B cell (primary cell): ENCODE results near the gene GNPDA2. TPM values are rescaled to one million over a fixed set of nuclear protein-coding genes. Genes with fewer than 3 reads are reported as not detected.

ENCODE experiments used
- ATAC-seq: fragments of 200-7000 bp; cut with Tn5 transposase; one replicate; pipeline ENCODE4 v1.10.0; 2021; ENCODE audit warnings: low read depth, mild to moderate bottlenecking, moderate number of reproducible peaks, moderate library complexity
- CTCF ChIA-PET: fragments of 350-600 bp; sonication (Branson Sonifier 250); formaldehyde crosslinking; loops from one replicate; lab custom pipeline; 2021; ENCODE audit warnings: antibody characterized with exemption, inconsistent platforms; lab: Charles Lee
- POLR2A ChIA-PET: fragments of 350-600 bp; sonication (Branson Sonifier 250); formaldehyde crosslinking; loops from one replicate; lab custom pipeline; 2021; ENCODE audit warnings: antibody characterized with exemption; lab: Charles Lee
- DNase-seq: peaks from one replicate; pipeline ENCODE4 v3.0.0; 2013
- H2AFZ ChIP-seq: 2 replicates; pipeline ENCODE4 v1.6.1; 2012; ENCODE audit warnings: mild to moderate bottlenecking, low read depth, low read length; ENCODE audit not compliant: insufficient read depth, poor library complexity, severe bottlenecking
- H3K27ac ChIP-seq, 2 donors: 1 replicate in 1 of 2; 2 replicates in 1 of 2; pipeline ENCODE4 v1.5.1; 2012 to 2013; ENCODE audit warnings: low read length in 2 of 2, mild to moderate bottlenecking in 2 of 2, moderate library complexity in 1 of 2
- H3K27me3 ChIP-seq, 4 experiments: fragments of 200-600 bp in 1 of 4; sonication (generic) in 1 of 4; replicated peaks in 1 of 4; 1 replicate in 2 of 4; 2 replicates in 2 of 4; pipeline versions ENCODE4 v1.6.1 to v1.7.0; 2013 to 2016; ENCODE audit warnings: low read length in 3 of 4, mild to moderate bottlenecking in 2 of 4, mixed read lengths in 1 of 4, moderate library complexity in 1 of 4; ENCODE audit not compliant: insufficient read depth in 4 of 4, control insufficient read depth in 3 of 4; ENCODE audit errors: control extremely low read depth in 1 of 4
- H3K36me3 ChIP-seq, 2 experiments: replicated peaks in 1 of 2; 1 replicate in 1 of 2; 2 replicates in 1 of 2; pipeline versions ENCODE4 v1.6.1 to v1.7.1; 2013; ENCODE audit warnings: low read length in 1 of 2; ENCODE audit not compliant: insufficient read depth in 2 of 2, control insufficient read depth in 1 of 2; ENCODE audit errors: control extremely low read depth in 1 of 2, extremely low read depth in 1 of 2
- H3K4me1 ChIP-seq, 2 donors: fragments of 200-600 bp in 1 of 2; sonication (generic) in 1 of 2; 1 replicate in 1 of 2; 2 replicates in 1 of 2; pipeline versions ENCODE4 v1.5.1 to v1.6.1; 2013 to 2017; ENCODE audit warnings: low read length in 2 of 2; ENCODE audit not compliant: control insufficient read depth in 2 of 2, insufficient read depth in 2 of 2
- H3K4me2 ChIP-seq: replicated peaks from 2 replicates; pipeline ENCODE3; 2012; ENCODE audit warnings: mild to moderate bottlenecking, low read depth, low read length; ENCODE audit not compliant: poor library complexity, severe bottlenecking
- H3K4me3 ChIP-seq, 5 experiments: fragments of 200-600 bp in 1 of 5; sonication (generic) in 1 of 5; 1 replicate in 3 of 5; 2 replicates in 2 of 5; pipeline versions ENCODE4 v1.5.1 to v1.7.0; 2011 to 2016; ENCODE audit warnings: low read length in 4 of 5, mild to moderate bottlenecking in 4 of 5, low read depth in 2 of 5, control low read depth in 1 of 5, moderate library complexity in 1 of 5; ENCODE audit not compliant: insufficient read depth in 1 of 5; ENCODE audit errors: control extremely low read depth in 1 of 5, extremely low read depth in 1 of 5
- H3K79me2 ChIP-seq: fragments of 200-600 bp; sonication (generic); one replicate; pipeline ENCODE4 v1.6.0; 2016; ENCODE audit warnings: low read length; ENCODE audit not compliant: control insufficient read depth, insufficient read depth
- H3K9ac ChIP-seq: fragments of 200-600 bp; sonication (generic); 2 replicates; pipeline ENCODE4 v1.6.1; 2017; ENCODE audit warnings: mild to moderate bottlenecking, low read length, moderate library complexity
- H3K9me3 ChIP-seq, 3 donors: one replicate each; pipeline versions ENCODE4 v1.6.1 to v1.7.1; 2013; ENCODE audit warnings: low read length in 2 of 3; ENCODE audit not compliant: control insufficient read depth in 2 of 3, insufficient read depth in 1 of 3; ENCODE audit errors: control extremely low read depth in 1 of 3
- H4K20me1 ChIP-seq: 2 replicates; pipeline ENCODE4 v1.6.0; 2012; ENCODE audit warnings: mild to moderate bottlenecking, low read length; ENCODE audit not compliant: insufficient read depth, control insufficient read depth, poor library complexity, severe bottlenecking
- H3K27ac Mint-ChIP-seq: one replicate; pipeline ENCODE4 v1.8.0; 2021; ENCODE audit warnings: mixed read lengths
- H3K27me3 Mint-ChIP-seq: one replicate; pipeline ENCODE4 v1.8.0; 2021; ENCODE audit warnings: mixed read lengths
- H3K4me1 Mint-ChIP-seq: one replicate; pipeline ENCODE4 v1.8.0; 2021; ENCODE audit warnings: mixed read lengths
- H3K4me3 Mint-ChIP-seq: one replicate; pipeline ENCODE4 v1.8.0; 2021; ENCODE audit warnings: mixed read lengths
- H3K9me3 Mint-ChIP-seq: one replicate; pipeline ENCODE4 v1.8.0; 2022; ENCODE audit warnings: mixed read lengths; ENCODE audit not compliant: insufficient read depth
- EZH2 ChIP-seq: IDR thresholded peaks from 2 replicates; pipeline ENCODE4 v1.6.1; 2012; ENCODE audit warnings: borderline replicate concordance, low read depth, mild to moderate bottlenecking, moderate library complexity, low read length; ENCODE audit not compliant: insufficient read depth, poor library complexity, severe bottlenecking
- WGBS: methylation state at CpG from one replicate; pipeline ENCODE4 v1.1.5; 2013; ENCODE audit warnings: missing lambda C conversion rate; ENCODE audit not compliant: insufficient coverage; 5-methylcytosine and 5-hydroxymethylcytosine counted together
- intact Hi-C: fragments of 100-400 bp; cut with micrococcal nuclease; formaldehyde crosslinking; loops from one replicate; pipeline ENCODE4 v1.10.0; 2022
- polyA minus RNA-seq: library from RNA; depleted of rRNA, polyadenylated mRNA; stranded (reverse); fragments of >200 nt; gene quantifications from 2 replicates; pipeline ENCODE4 v1.2.3, GENCODE V29; 2012
- polyA plus RNA-seq: library from polyadenylated mRNA; depleted of rRNA; stranded (reverse); fragments of >200 nt; gene quantifications from 2 replicates; pipeline ENCODE4 v1.2.3, GENCODE V29; 2012
- total RNA-seq, 2 donors: library from RNA; stranded (reverse); fragments of 120-200 nt in 1 of 2; gene quantifications; 1 replicate in 1 of 2; 2 replicates in 1 of 2; pipeline versions ENCODE4 v1.2.3 to v1.2.4, GENCODE V29; 2013 to 2022
- TF ChIP-seq, protein P1 (sequence below): fragments of 200-600 bp; IDR thresholded peaks from one replicate; pipeline ENCODE4 v1.8.0; 2022; ENCODE audit warnings: antibody characterized with exemption, mild to moderate bottlenecking

Gene GNPDA2
- 15.1 and 15.5 TPM in 2 replicates for total RNA-seq
- 23.9 TPM for total RNA-seq (2013)
- 7.4 and 8.1 TPM in 2 replicates for polyA plus RNA-seq
- polyA minus RNA-seq: 5.0 and 7.3 TPM in 2 replicates

DNA sequence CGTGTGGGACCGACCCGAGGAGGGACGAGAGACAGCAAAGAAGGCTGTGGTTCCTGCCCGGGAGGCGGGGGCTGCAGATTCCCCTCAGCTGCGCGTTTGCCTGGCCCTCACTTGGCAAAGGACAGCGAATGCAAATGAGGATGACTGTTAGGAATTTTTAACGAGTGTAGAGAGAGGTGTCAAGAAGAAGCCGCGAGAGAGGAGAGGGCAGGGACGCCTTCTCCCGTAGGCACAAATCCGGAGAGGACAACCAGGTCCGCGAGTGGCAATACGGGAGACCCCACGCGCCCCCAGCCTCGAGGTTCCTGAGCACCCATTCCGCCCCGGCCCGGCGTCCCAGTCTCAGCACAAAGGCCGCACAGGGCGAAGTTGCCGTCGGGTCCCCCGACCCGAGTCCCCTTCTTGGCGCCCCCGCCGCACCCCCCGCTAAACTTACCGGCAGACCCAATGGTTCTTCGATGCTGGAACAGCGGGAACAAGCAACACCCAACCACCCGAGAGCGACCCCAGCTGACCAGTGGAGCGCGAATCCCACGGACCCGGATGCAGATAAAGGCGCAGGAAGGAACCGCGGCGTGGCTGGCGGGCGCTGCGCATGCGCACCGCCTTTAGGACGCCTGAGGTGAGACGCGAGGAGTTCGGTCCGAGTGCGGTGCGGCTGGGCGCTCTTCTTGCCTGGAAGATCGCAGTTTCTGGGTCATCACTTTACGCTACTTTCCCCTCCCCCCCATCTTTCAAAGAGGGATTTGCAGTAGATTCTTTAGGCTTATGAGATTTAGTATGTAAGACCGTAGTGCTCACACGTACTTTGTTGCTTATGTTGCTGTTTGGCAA lies at the start of gene GNPDA2:
TSS of gene GNPDA2 (minus strand) at position 519 of the 834 bp plus-strand sequence. CDS start 4,349 bp downstream, outside the sequence.
- WGBS: under 1% methylated on average over 58 of the region's 65 CpGs
- peaks cover 50% of the 10 kb centered on the region for H3K79me2 ChIP-seq

More for the DNA sequence above, at the start of gene GNPDA2:
- H2AFZ ChIP-seq: peak within 1 kb of the TSS; percentile 86
- peak; percentile 90 for DNase-seq
- Mint-ChIP-seq H3K4me1 (peaks cover 34% of the 10 kb centered on the region), H3K27ac (peak within 1 kb of the TSS; percentile 89), H3K4me3 (peak within 1 kb of the TSS; percentile 93), H3K27me3 (peaks cover under 1% of the 10 kb centered on the region), H3K9me3 (no peaks in the 10 kb centered on the region)
- H3K4me2 ChIP-seq: peak within 1 kb of the TSS; percentile 83
- ChIA-PET CTCF (interaction anchor here (0.9 to 1.8 kb wide), 5 partner anchors 12 to 48 kb away, joined by 3 to 7 read pairs (median 4); partner anchors contain the start of gene GUF1), POLR2A (interaction anchor here (2.8 kb wide), 1 partner anchor 48 kb away, joined by 11 read pairs; the partner anchor contains the start of gene GUF1)
- peaks cover 0 to 1% (median 0%) of the 10 kb centered on the region in 3 donors for H3K9me3 ChIP-seq
- H3K4me1 ChIP-seq: peaks cover 17 to 20% of the 10 kb centered on the region in 2 donors
- peak within 1 kb of the TSS; percentile 91 for H3K9ac ChIP-seq
- intact Hi-C loops: loop anchor here (1.0 to 5.0 kb wide), 2 partner anchors 34 to 48 kb away; partner anchors contain the start of gene GUF1
- TF ChIP-seq, protein P1, sequence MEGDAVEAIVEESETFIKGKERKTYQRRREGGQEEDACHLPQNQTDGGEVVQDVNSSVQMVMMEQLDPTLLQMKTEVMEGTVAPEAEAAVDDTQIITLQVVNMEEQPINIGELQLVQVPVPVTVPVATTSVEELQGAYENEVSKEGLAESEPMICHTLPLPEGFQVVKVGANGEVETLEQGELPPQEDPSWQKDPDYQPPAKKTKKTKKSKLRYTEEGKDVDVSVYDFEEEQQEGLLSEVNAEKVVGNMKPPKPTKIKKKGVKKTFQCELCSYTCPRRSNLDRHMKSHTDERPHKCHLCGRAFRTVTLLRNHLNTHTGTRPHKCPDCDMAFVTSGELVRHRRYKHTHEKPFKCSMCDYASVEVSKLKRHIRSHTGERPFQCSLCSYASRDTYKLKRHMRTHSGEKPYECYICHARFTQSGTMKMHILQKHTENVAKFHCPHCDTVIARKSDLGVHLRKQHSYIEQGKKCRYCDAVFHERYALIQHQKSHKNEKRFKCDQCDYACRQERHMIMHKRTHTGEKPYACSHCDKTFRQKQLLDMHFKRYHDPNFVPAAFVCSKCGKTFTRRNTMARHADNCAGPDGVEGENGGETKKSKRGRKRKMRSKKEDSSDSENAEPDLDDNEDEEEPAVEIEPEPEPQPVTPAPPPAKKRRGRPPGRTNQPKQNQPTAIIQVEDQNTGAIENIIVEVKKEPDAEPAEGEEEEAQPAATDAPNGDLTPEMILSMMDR: no peak
- TF ChIP-seq EZH2: no peak
- H3K27ac ChIP-seq: peak within 1 kb of the TSS; percentile 62 to 80
- peak within 1 kb of the TSS; percentile 45 to 87 (median 79) for H3K4me3 ChIP-seq
- H3K36me3 ChIP-seq: no peaks in the 10 kb centered on the region
- ATAC-seq: peak; percentile 92
- H3K27me3 ChIP-seq: no peaks in the 10 kb centered on the region
- H4K20me1 ChIP-seq: peaks cover 10% of the 10 kb centered on the region
